Thoracic aorta (tissue), 2 donors: ENCODE data around the gene NEB. TPM values are rescaled to one million over a fixed set of nuclear protein-coding genes. Genes with fewer than 3 reads are reported as not detected.
A peak's percentile ranks its signal among the peaks of the same experiment; 100 is the strongest.

Source experiments
- ATAC-seq: fragments of 150-250 bp; one replicate; pipeline ENCODE4 v1.8.0; 2017; ENCODE audit warnings: low read depth; ENCODE audit not compliant: insufficient number of reproducible peaks, low FRiP score
- DNase-seq: peaks from one replicate; pipeline ENCODE4 v3.0.0-alpha.2; 2020; ENCODE audit warnings: low spot score
- H3K27ac ChIP-seq, 2 donors: fragments of 200-600 bp; sonication (generic); 1 replicate in 1 of 2; 2 replicates in 1 of 2; pipeline ENCODE4 v1.5.1; 2016; ENCODE audit warnings: mild to moderate bottlenecking in 2 of 2, moderate library complexity in 2 of 2
- H3K27me3 ChIP-seq: fragments of 200-600 bp; sonication (generic); replicated peaks from 2 replicates; pipeline ENCODE4 v1.6.0; 2016; ENCODE audit warnings: mild to moderate bottlenecking; ENCODE audit not compliant: insufficient read depth
- H3K36me3 ChIP-seq: fragments of 200-600 bp; sonication (generic); one replicate; pipeline ENCODE4 v1.5.1; 2016
- H3K4me1 ChIP-seq, 2 donors: fragments of 200-600 bp; sonication (generic); 1 replicate in 1 of 2; 2 replicates in 1 of 2; pipeline versions ENCODE4 v1.5.1 to v1.6.0; 2016; ENCODE audit warnings: low read depth in 2 of 2, mild to moderate bottlenecking in 1 of 2; ENCODE audit not compliant: control insufficient read depth in 1 of 2
- H3K4me3 ChIP-seq: fragments of 200-600 bp; sonication (generic); 2 replicates; pipeline ENCODE4 v1.5.1; 2016; ENCODE audit warnings: mild to moderate bottlenecking
- H3K9me3 ChIP-seq: fragments of 200-600 bp; sonication (generic); 2 replicates; pipeline ENCODE4 v1.5.1; 2016
- total RNA-seq, 2 donors: library from RNA; depleted of rRNA; stranded (reverse); fragments of >200 nt; gene quantifications; one replicate each; pipeline versions ENCODE4 v1.1.0 to v1.2.3, GENCODE V29; 2016
- TF ChIP-seq, protein P1 (sequence below): fragments of 200-600 bp; sonication (generic); IDR thresholded peaks from one replicate; pipeline ENCODE4 v1.5.1; 2019; ENCODE audit warnings: antibody characterized with exemption

Gene NEB
- total RNA-seq, 2 donors from 2014 or later, result 3.2 to 8.6 TPM

DNA sequence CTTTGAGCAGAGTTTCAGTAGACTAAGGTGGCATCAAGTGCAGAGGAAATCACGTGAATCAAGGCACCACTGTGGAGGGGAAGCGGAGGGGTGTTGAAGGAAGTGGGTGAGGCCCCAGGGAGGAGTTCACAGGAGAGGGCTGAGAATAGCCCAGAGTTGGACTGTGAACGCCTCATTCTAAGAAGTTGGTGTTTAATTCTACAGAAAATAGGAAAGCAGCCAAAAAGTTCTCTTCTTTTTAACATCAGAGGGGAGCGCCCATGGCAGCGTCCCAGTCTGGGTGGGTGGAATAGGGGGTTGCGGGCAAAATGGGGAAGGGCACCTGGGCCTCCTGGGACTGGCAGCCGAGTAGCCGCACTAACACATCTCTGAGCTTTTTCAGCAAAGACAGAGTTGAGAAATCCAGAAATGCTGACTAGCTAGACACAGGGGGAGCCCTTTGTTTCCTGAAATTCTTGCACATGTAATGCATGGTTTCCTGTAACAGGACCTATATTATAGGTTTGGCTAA is 97.0 kb downstream of the NEB start:
- Histone ChIP-seq H3K4me3 (peak overlapping the region; percentile 10), H3K4me1 (peaks cover 9 to 18% of the 10 kb centered on the region in 2 donors), H3K36me3 (no peaks in the 10 kb centered on the region), H3K27me3 (no peaks in the 10 kb centered on the region), H3K9me3 (no peaks in the 10 kb centered on the region), H3K27ac (peak overlapping the region in 1 of 2 donors; percentile 16)
- no peak for ATAC-seq
- no peak for DNase-seq
- TF ChIP-seq, protein P1, sequence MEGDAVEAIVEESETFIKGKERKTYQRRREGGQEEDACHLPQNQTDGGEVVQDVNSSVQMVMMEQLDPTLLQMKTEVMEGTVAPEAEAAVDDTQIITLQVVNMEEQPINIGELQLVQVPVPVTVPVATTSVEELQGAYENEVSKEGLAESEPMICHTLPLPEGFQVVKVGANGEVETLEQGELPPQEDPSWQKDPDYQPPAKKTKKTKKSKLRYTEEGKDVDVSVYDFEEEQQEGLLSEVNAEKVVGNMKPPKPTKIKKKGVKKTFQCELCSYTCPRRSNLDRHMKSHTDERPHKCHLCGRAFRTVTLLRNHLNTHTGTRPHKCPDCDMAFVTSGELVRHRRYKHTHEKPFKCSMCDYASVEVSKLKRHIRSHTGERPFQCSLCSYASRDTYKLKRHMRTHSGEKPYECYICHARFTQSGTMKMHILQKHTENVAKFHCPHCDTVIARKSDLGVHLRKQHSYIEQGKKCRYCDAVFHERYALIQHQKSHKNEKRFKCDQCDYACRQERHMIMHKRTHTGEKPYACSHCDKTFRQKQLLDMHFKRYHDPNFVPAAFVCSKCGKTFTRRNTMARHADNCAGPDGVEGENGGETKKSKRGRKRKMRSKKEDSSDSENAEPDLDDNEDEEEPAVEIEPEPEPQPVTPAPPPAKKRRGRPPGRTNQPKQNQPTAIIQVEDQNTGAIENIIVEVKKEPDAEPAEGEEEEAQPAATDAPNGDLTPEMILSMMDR, result no peak

DNA sequence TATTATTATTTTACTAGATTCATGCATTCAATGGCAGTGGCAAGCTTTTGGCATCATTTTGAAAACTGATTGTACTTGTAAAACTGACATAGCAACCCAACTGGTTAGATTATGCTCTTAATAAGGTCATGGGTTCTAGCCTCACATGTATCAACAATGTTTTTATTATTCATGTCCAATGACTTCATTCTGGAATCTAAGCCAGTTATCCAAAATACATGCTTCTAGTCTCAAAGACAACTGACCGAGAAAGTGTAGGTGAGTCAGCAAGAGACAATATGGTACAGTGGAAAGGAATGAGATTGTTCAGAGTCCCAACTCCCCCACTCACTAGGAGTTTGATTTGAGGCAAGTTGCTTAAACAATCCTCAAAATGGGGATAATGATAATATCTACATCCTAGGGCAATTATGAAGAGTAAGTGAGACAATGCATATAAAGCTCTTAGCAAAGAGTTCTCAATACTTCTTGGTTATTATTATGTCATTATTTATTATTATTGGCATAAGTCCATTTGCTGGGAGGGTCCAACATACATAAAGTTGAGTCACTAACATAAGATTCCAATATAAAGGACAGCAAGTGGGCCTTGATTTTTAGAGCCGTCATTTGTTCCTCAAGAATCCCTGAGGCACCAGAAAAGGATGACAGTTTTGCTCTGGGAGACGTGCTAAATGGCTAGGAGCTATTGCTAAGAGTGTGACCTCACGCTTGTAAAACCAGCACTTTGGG is 99.4 kb downstream of the NEB start:
- H3K27ac ChIP-seq, result no peak overlapping the region
- peaks cover 9 to 18% of the 10 kb centered on the region in 2 donors for H3K4me1 ChIP-seq
- H3K4me3 ChIP-seq, result no peak overlapping the region
- DNase-seq (no peak), ATAC-seq (no peak)
- TF ChIP-seq, protein P1, result no peak
- no peaks in the 10 kb centered on the region for H3K27me3 ChIP-seq
- no peaks in the 10 kb centered on the region for H3K9me3 ChIP-seq
- no peaks in the 10 kb centered on the region for H3K36me3 ChIP-seq

DNA sequence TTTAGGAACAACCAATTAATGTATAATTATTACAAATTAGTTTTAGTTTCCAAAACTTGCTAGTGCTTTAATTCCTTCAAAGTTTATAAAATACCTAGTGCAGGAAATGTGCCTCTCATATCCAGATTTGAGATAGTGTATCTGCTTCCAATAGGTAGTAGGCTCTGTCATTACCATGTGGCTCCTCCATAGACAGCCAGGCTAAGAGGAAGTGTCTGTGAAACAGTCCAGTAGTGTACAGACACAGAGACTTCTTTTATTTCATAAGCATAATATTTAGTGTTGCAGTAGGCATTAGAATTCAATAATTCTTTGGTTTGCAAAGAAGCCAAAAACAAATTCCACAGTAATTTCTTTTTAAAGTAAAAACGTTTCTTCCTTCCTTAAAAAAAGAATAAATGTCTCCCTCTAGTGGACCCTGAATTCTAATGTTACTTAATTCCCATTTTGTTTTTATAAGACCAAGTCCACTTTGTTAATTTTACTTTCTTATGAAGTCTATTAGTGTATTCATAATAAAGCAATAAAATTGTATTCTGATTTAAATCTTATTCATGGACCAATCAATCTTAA is 101.2 kb downstream of the NEB start:
- H3K27me3 ChIP-seq, result no peaks in the 10 kb centered on the region
- H3K9me3 ChIP-seq, result no peaks in the 10 kb centered on the region
- DNase-seq (no peak), ATAC-seq (no peak)
- TF ChIP-seq, protein P1, result no peak
- H3K4me1 ChIP-seq, result peaks cover 5 to 11% of the 10 kb centered on the region in 2 donors
- H3K36me3 ChIP-seq, result no peaks in the 10 kb centered on the region
- no peak overlapping the region for H3K4me3 ChIP-seq
- no peak overlapping the region for H3K27ac ChIP-seq

DNA sequence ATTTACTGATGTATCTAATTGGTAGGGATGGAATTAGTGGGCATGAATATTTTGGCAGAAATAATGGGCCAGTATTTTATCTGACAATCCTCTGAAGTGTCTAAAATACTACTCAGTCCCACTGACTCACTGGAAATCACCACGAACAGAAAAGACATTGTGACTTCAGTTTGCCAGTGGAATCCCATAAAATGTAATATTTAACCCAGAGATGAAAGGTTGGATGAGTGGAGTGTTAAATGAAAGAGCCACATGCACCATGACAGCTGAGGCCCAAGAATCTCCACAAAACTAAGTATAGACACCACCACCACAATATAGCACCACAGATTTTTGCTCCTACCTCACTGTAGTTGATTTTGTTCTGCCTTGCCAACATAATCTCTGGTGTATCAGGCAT is 103.9 kb downstream of the NEB start:
- Histone ChIP-seq H3K27me3 (no peaks in the 10 kb centered on the region), H3K9me3 (no peaks in the 10 kb centered on the region), H3K36me3 (no peaks in the 10 kb centered on the region), H3K4me1 (no peaks in the 10 kb centered on the region), H3K27ac (no peak overlapping the region), H3K4me3 (no peak overlapping the region)
- TF ChIP-seq, protein P1, result no peak
- ATAC-seq (no peak), DNase-seq (no peak)

DNA sequence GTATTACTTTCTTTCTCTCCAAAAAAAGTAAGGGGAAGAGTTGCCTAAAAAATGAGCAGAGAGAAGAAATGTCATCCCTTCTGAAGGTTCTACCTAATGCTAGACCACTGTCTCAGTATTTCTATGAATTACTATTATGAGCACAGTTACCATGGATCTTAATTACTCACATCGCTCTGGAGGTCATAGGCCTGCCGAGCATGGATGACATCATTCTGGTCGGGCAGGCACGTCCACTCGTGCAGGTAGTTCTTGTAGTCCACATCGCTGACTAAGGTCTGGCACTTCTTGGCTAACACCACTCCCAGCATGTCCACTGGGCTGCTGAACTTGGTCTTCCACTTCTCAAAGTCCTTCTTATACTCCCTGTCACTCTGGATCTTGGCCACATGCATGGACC is 106.9 kb downstream of the NEB start:
- Histone ChIP-seq H3K4me1 (no peaks in the 10 kb centered on the region), H3K9me3 (no peaks in the 10 kb centered on the region), H3K27me3 (no peaks in the 10 kb centered on the region), H3K36me3 (no peaks in the 10 kb centered on the region), H3K4me3 (no peak overlapping the region), H3K27ac (no peak overlapping the region)
- ATAC-seq (no peak), DNase-seq (no peak)
- TF ChIP-seq, protein P1, result no peak
